NB4 (cell line): ENCODE measurements around the gene ZDHHC11.

Experiments
- CTCF ChIP-seq: IDR thresholded peaks from one replicate; pipeline ENCODE4 v1.5.1; 2012; ENCODE audit warnings: low read depth, low read length
- POLR2A ChIP-seq: IDR thresholded peaks from 2 replicates; pipeline ENCODE4 v1.6.1; 2011; ENCODE audit warnings: mild to moderate bottlenecking; ENCODE audit not compliant: insufficient read length; ENCODE audit errors: extremely low read depth

GRCh38 chr5:880816-881550, 30.2 kb upstream of the ZDHHC11 start:
- TF ChIP-seq CTCF (no peak), POLR2A (no peak)
